Measurements from ENCODE around the gene SDC4. TPM values are rescaled to one million over a fixed set of nuclear protein-coding genes. Genes with fewer than 3 reads are reported as not detected.

SDC4 gene
- polyA plus RNA-seq, 1 of the 3 experiments (the other 2 are of a cell fraction) = 131 TPM

DNA sequence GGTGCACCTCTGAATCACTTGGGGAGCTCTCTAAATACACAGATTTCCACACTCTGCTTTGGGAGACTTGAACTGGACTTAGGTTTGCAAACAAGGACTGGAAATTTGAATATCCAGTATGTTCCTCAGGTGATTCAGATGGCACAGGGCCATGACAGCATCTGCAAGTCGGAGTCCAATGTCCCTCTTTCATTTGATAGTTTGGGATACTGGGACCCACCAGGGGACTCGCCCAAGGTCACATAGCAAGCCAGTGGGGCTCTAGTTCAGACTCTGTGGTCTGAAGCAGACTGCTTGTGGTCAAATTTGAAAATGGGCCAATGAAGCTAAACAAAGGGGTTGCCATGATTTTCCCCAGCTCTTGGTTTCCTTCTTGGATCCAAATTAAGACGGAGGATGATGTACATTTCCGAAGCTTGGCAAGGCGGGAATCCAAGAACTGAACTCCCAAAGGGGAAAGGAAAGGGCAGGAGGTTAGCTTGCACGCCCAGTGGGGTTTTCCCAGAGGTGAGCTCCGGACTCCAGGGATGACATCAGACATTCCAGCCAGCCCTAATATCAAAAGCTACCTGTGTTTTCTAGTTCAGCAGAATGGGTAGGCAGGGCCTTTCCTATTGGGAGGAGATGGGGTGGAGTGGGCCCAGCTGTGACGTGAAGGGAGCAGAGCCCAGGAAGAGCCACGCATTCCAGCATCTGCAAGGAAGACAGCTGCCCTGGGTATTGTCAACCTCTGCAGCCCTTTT lies 11.4 kb upstream of the SDC4 start (continued):
- no peak for TF ChIP-seq MEF2A (IDR thresholded peaks at IDR 0.05; ENCODE audit: borderline replicate concordance, low read depth)
- TF ChIP-seq, protein P1, sequence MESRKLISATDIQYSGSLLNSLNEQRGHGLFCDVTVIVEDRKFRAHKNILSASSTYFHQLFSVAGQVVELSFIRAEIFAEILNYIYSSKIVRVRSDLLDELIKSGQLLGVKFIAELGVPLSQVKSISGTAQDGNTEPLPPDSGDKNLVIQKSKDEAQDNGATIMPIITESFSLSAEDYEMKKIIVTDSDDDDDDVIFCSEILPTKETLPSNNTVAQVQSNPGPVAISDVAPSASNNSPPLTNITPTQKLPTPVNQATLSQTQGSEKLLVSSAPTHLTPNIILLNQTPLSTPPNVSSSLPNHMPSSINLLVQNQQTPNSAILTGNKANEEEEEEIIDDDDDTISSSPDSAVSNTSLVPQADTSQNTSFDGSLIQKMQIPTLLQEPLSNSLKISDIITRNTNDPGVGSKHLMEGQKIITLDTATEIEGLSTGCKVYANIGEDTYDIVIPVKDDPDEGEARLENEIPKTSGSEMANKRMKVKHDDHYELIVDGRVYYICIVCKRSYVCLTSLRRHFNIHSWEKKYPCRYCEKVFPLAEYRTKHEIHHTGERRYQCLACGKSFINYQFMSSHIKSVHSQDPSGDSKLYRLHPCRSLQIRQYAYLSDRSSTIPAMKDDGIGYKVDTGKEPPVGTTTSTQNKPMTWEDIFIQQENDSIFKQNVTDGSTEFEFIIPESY (IDR thresholded peaks at IDR 0.05; ENCODE audit: borderline replicate concordance, low read depth) = no peak

- ChIA-PET POLR2A (interaction anchor here (0.8 to 1.2 kb wide), 2 partner anchors 10 to 12 kb away, joined by 3 to 4 read pairs; no protein-coding TSS in a partner anchor), CTCF (interaction anchor here (1.0 to 5.6 kb wide), 5 partner anchors 11 to 412 kb away, joined by 3 to 80 read pairs (median 4); partner anchors contain the start of gene SDC4)
- H3K79me2 ChIP-seq (ENCODE audit: insufficient read depth) = peaks cover 7% of the 10 kb centered on the region
- H3K27me3 ChIP-seq (ENCODE audit: insufficient read depth) = no peaks in the 10 kb centered on the region
- peak overlapping the region; percentile 26; the same call in 1 of the 2 replicates for H3K4me2 ChIP-seq
- 89% methylated on average over 7 of the region's 7 CpGs for WGBS (ENCODE audit: low lambda C conversion rate)
- no peak overlapping the region for H2AFZ ChIP-seq (ENCODE audit: low read depth)
- H3K9me2 ChIP-seq = no peaks in the 10 kb centered on the region
- peaks cover 10% of the 10 kb centered on the region for H3F3A ChIP-seq (replicated peaks; ENCODE audit: insufficient read depth)
- H3K27ac ChIP-seq (ENCODE audit: low read depth in 2 of 2, low read length in 1 of 2) = peak overlapping the region; percentile 23 to 43; a peak in 3 of 4 replicates
- no peak for DNase-seq
- no peak for TF ChIP-seq NRF1 (IDR thresholded peaks at IDR 0.05; ENCODE audit: low read depth, low read length)
- no peaks in the 10 kb centered on the region for H3K36me3 ChIP-seq (replicated peaks in 1 of 2; ENCODE audit: control insufficient read depth in 1 of 2, insufficient read depth in 2 of 2, low read length in 1 of 2)
- peaks cover 0 to 5% of the 10 kb centered on the region in 2 experiments; a peak in 2 of 4 replicates for H3K4me1 ChIP-seq (ENCODE audit: control insufficient read depth in 1 of 2, insufficient read depth in 2 of 2, low read depth in 1 of 2, low read length in 1 of 2)
- H3K9me3 ChIP-seq = no peaks in the 10 kb centered on the region
- H4K20me1 ChIP-seq (ENCODE audit: insufficient read depth) = no peaks in the 10 kb centered on the region
- no peak overlapping the region for H3K4me3 ChIP-seq (ENCODE audit: low read depth in 2 of 2, low read length in 1 of 2)
- H3K9ac ChIP-seq = no peak overlapping the region
These were observed 10.8 kb upstream of the SDC4 start for GRCh38 chr20:45359069-45359405.

DNA sequence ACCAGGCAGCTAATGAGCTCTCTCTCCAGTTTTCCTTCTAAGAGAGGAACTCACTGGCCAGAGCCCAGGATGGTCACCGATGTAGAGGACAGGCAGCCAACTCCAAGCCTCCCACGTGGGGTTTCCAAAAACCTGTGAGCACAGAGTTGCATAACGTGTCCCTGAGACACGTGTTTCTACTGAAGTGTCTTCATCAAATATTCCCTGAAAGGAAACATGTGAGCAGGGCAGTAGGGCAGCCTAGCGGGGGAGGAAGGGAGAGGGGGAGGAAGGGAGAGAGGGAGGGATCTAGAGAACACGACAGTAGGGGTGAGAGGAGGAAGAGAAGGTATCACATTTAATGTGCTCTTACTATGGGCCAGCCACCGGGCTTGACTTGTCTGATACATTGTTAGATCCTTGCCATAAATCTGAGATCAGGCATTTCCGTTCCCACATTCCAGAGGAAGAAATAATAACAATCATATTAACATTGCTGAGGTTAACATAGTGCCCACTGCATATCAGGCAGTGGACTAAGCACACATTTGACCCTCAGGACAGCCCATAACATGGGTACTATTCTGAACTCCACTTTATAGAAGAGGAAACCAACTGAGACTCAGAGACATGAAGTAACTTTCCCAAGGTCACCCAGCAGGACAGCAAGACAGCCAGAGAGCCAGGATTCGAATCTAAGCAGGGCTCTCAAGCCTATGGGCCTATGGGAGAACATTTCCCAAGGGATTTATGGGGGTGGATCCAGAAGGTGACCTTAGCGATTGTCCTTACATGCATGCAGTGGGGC lies 10.3 kb upstream of the SDC4 start:
- TF ChIP-seq RFX5 (IDR thresholded peaks at IDR 0.05; ENCODE audit: low read length) (no peak), PBX3 (IDR thresholded peaks at IDR 0.05) (0 out of 2 replicates have a peak, but pooled peaks have one; percentile 14), REST (IDR thresholded peaks at IDR 0.05; ENCODE audit: low read depth, low read length) (no peak)
- peak overlapping the region; percentile 59; the same call in 1 of the 2 replicates for H2AFZ ChIP-seq (ENCODE audit: low read depth)
- H3K9me3 ChIP-seq = no peaks in the 10 kb centered on the region
- 68% methylated on average over 10 of the region's 10 CpGs for WGBS (ENCODE audit: low lambda C conversion rate)
- no peaks in the 10 kb centered on the region for H3K9me2 ChIP-seq
- no peaks in the 10 kb centered on the region for H3K36me3 ChIP-seq (replicated peaks in 1 of 2; ENCODE audit: control insufficient read depth in 1 of 2, insufficient read depth in 2 of 2, low read length in 1 of 2)
- H3K4me1 ChIP-seq (ENCODE audit: control insufficient read depth in 1 of 2, insufficient read depth in 2 of 2, low read depth in 1 of 2, low read length in 1 of 2) = peaks cover 0 to 2% of the 10 kb centered on the region in 2 experiments; a peak in 2 of 4 replicates
- H3K4me3 ChIP-seq (ENCODE audit: low read depth in 2 of 2, low read length in 1 of 2) = no peak overlapping the region
- peaks cover 10% of the 10 kb centered on the region for H3F3A ChIP-seq (replicated peaks; ENCODE audit: insufficient read depth)
- H3K9ac ChIP-seq = peak overlapping the region; percentile 14; the same call in 1 of the 2 replicates
- peaks cover under 1% of the 10 kb centered on the region; the same call in 1 of the 2 replicates for H3K79me2 ChIP-seq (ENCODE audit: insufficient read depth)
- no peaks in the 10 kb centered on the region for H4K20me1 ChIP-seq (ENCODE audit: insufficient read depth)
- H3K27ac ChIP-seq (ENCODE audit: low read depth in 2 of 2, low read length in 1 of 2) = peak overlapping the region; percentile 43 to 44; a peak in 3 of 4 replicates
- ChIA-PET CTCF (interaction anchor here (1.3 to 5.6 kb wide), 3 partner anchors 15 to 413 kb away, joined by 4 to 80 read pairs (median 6); no protein-coding TSS in a partner anchor), POLR2A (interaction anchor here (1.2 kb wide), 1 partner anchor 12 kb away, joined by 3 read pairs; no protein-coding TSS in a partner anchor)
- DNase-seq = no peak
- no peaks in the 10 kb centered on the region for H3K27me3 ChIP-seq (ENCODE audit: insufficient read depth)
- H3K4me2 ChIP-seq = peak overlapping the region; percentile 26; the same call in 1 of the 2 replicates
